ENCODE data around the gene DTNBP1.

- no peak for TF ChIP-seq CTCF (IDR thresholded peaks at IDR 0.05; ENCODE audit: low read depth, low read length, missing input control)
- no peak for TF ChIP-seq MAX (IDR thresholded peaks at IDR 0.05)
- TF ChIP-seq JUND (IDR thresholded peaks at IDR 0.05), result no peak
- no peak for TF ChIP-seq RAD21 (IDR thresholded peaks at IDR 0.05)
- TF ChIP-seq REST (IDR thresholded peaks at IDR 0.05), result no peak
- TF ChIP-seq SP1 (IDR thresholded peaks at IDR 0.05), result no peak
- TF ChIP-seq EGR1 (IDR thresholded peaks at IDR 0.05; ENCODE audit: low read depth in 2 of 2), result no peak
- no peak for TF ChIP-seq YY1 (IDR thresholded peaks at IDR 0.05)
- TF ChIP-seq TAF1 (conservative IDR thresholded peaks at IDR 0.05), result no peak
These were observed 159.5 kb downstream of the DTNBP1 start for GRCh38 chr6:15503346-15503680.

All from liver (tissue), 3 donors.